HCT116 (cell line): ENCODE data around the gene GEMIN5. TPM values are rescaled to one million over a fixed set of nuclear protein-coding genes. Genes with fewer than 3 reads are reported as not detected.

Experiments
- ATAC-seq: fragments of 200-7000 bp; cut with Tn5 transposase; 2 replicates; pipeline ENCODE4 v1.9.1; 2020; ENCODE audit warnings: mild to moderate bottlenecking, moderate library complexity
- BruUV-seq: library from RNA; stranded (reverse); fragments of 400-500 nt; replicated peaks from 2 replicates; lab custom pipeline; 2021; lab: Mats Ljungman, UMichigan
- CTCF ChIA-PET: fragments of 300-600 bp; sonication (Branson Sonifier 250); formaldehyde crosslinking; loops from one replicate; lab custom pipeline; 2021; ENCODE audit warnings: antibody characterized with exemption; lab: Charles Lee
- POLR2A ChIA-PET: fragments of 300-600, 350-600 bp; sonication (Branson Sonifier 250); formaldehyde crosslinking; loops from one replicate; lab custom pipeline; 2021; ENCODE audit warnings: antibody characterized with exemption; lab: Charles Lee
- RAD21 ChIA-PET, 2 experiments: fragments of 300-600 bp; sonication (Branson Sonifier 250); formaldehyde crosslinking; loops; one replicate each; lab custom pipeline; 2023; ENCODE audit warnings: low total read pairs in 2 of 2; ENCODE audit not compliant: uncharacterized antibody in 2 of 2, unreplicated experiment in 2 of 2, low non-redundant PET in 1 of 2; lab: Charles Lee
- DNase-seq: peaks from one replicate; pipeline ENCODE4 v3.0.0-alpha.2; 2010; ENCODE audit warnings: low read depth, low spot score
- H2AFZ ChIP-seq: fragments of 200-600 bp; shearing (Covaris generic), sonication (generic); 2 replicates; pipeline ENCODE4 v1.6.1; 2017; ENCODE audit warnings: low read depth, mixed run types, mixed read lengths, antibody characterized with exemption, low read length; ENCODE audit not compliant: poor library complexity, severe bottlenecking
- H3K27ac ChIP-seq: 2 replicates; pipeline ENCODE4 v1.5.1; 2012; ENCODE audit warnings: low read depth, low read length
- H3K27me3 ChIP-seq: fragments of 200-600 bp; sonication (generic); 2 replicates; pipeline ENCODE4 v1.6.1; 2016; ENCODE audit warnings: mixed run types, low read length, mixed read lengths; ENCODE audit not compliant: insufficient read depth
- H3K36me3 ChIP-seq, 2 experiments: fragments of 200-500 bp in 1 of 2; fragments of 200-600 bp in 1 of 2; sonication (Bioruptor generic) in 1 of 2; sonication (generic) in 1 of 2; 2 replicates each; pipeline versions ENCODE4 v1.5.1 to v1.6.1; 2014 to 2016; ENCODE audit warnings: low read length in 2 of 2, inconsistent platforms in 1 of 2, mixed read lengths in 1 of 2, mixed run types in 1 of 2; ENCODE audit not compliant: insufficient read depth in 2 of 2, control insufficient read depth in 1 of 2
- H3K4me1 ChIP-seq, 2 experiments: fragments of 200-600 bp in 1 of 2; sonication (generic) in 1 of 2; 2 replicates each; pipeline versions ENCODE4 v1.5.1 to v1.6.1; 2012 to 2017; ENCODE audit warnings: low read length in 2 of 2, inconsistent platforms in 1 of 2, mild to moderate bottlenecking in 1 of 2, mixed read lengths in 1 of 2, mixed run types in 1 of 2, moderate library complexity in 1 of 2; ENCODE audit not compliant: insufficient read depth in 2 of 2, control insufficient read depth in 1 of 2
- H3K4me2 ChIP-seq: fragments of 200-600 bp; sonication (generic); 2 replicates; pipeline ENCODE4 v1.6.1; 2017; ENCODE audit warnings: mixed run types, low read length, mixed read lengths
- H3K4me3 ChIP-seq, 2 experiments: fragments of 200-600 bp in 1 of 2; sonication (generic) in 1 of 2; replicated peaks in 1 of 2; 2 replicates each; pipeline ENCODE4 v1.5.1; 2011 to 2016; ENCODE audit warnings: low read length in 2 of 2, control low read depth in 1 of 2, low read depth in 1 of 2, mild to moderate bottlenecking in 1 of 2, mixed read lengths in 1 of 2, mixed run types in 1 of 2
- H3K79me2 ChIP-seq: fragments of 200-600 bp; sonication (generic); 2 replicates; pipeline ENCODE4 v1.6.1; 2017; ENCODE audit warnings: mild to moderate bottlenecking, mixed run types, low read length, moderate library complexity, mixed read lengths; ENCODE audit not compliant: insufficient read depth
- H3K9ac ChIP-seq: fragments of 200-600 bp; sonication (generic); 2 replicates; pipeline ENCODE4 v1.6.1; 2016; ENCODE audit warnings: low read length, mixed read lengths
- H3K9me2 ChIP-seq: fragments of 200-600 bp; sonication (generic), shearing (Covaris generic); 2 replicates; pipeline ENCODE4 v1.6.1; 2017; ENCODE audit warnings: mixed run types, mild to moderate bottlenecking, moderate library complexity; ENCODE audit not compliant: insufficient read depth
- H3K9me3 ChIP-seq, 2 experiments: fragments of 200-500 bp in 1 of 2; fragments of 200-600 bp in 1 of 2; sonication (Bioruptor generic) in 1 of 2; sonication (generic) in 1 of 2; 2 replicates each; pipeline ENCODE4 v1.6.1; 2014 to 2017; ENCODE audit warnings: low read length in 2 of 2, mixed read lengths in 2 of 2, inconsistent platforms in 1 of 2, low read depth in 1 of 2, mild to moderate bottlenecking in 1 of 2, mixed run types in 1 of 2, moderate library complexity in 1 of 2; ENCODE audit not compliant: control insufficient read depth in 1 of 2, insufficient read depth in 1 of 2
- H4K20me1 ChIP-seq: fragments of 200-600 bp; sonication (generic), shearing (Covaris generic); 2 replicates; pipeline ENCODE4 v1.6.1; 2017; ENCODE audit warnings: mixed run types, mild to moderate bottlenecking, moderate library complexity; ENCODE audit not compliant: insufficient read depth
- CBX3 ChIP-seq: IDR thresholded peaks from 2 replicates; pipeline ENCODE4 v1.6.1; 2012; ENCODE audit warnings: low read depth
- EGR1 ChIP-seq: IDR thresholded peaks from 2 replicates; pipeline ENCODE4 v1.6.1; 2012; ENCODE audit warnings: low read depth
- EZH2phosphoT487 ChIP-seq: fragments of 200-600 bp; IDR thresholded peaks from 2 replicates; pipeline ENCODE4 v1.6.1; 2018; ENCODE audit warnings: antibody characterized with exemption, borderline replicate concordance
- JUND ChIP-seq: IDR thresholded peaks from 2 replicates; pipeline ENCODE4 v1.6.1; 2012
- RAD21 ChIP-seq: IDR thresholded peaks from 2 replicates; pipeline ENCODE4 v1.6.1; 2012; ENCODE audit warnings: low read depth, mild to moderate bottlenecking
- SIN3A ChIP-seq: IDR thresholded peaks from 2 replicates; pipeline ENCODE4 v1.6.1; 2012; ENCODE audit warnings: low read depth
- SRF ChIP-seq: IDR thresholded peaks from 2 replicates; pipeline ENCODE4 v1.6.1; 2012; ENCODE audit warnings: low read depth
- YY1 ChIP-seq: IDR thresholded peaks from 2 replicates; pipeline ENCODE4 v1.6.1; 2011; ENCODE audit warnings: low read length, low read depth, moderate library complexity, mild to moderate bottlenecking; ENCODE audit not compliant: insufficient replicate concordance; ENCODE audit errors: extremely low read depth
- intact Hi-C: fragments of 100-400 bp; cut with micrococcal nuclease; formaldehyde crosslinking; loops from 2 replicates; pipeline ENCODE4 v1.10.0; 2022
- total RNA-seq: library from RNA; stranded (reverse); gene quantifications from one replicate; pipeline ENCODE4 v1.2.1, GENCODE V29; 2021; ENCODE audit not compliant: unreplicated experiment
- TF ChIP-seq, protein P1 (sequence below): IDR thresholded peaks from 2 replicates; pipeline ENCODE4 v1.6.1; 2012; ENCODE audit warnings: low read depth
- TF ChIP-seq, protein P2 (sequence below): IDR thresholded peaks from 2 replicates; pipeline ENCODE4 v1.6.1; 2012

The GEMIN5 gene
- total RNA-seq, 1 experiment from 2014 or later: 35.9 TPM

DNA sequence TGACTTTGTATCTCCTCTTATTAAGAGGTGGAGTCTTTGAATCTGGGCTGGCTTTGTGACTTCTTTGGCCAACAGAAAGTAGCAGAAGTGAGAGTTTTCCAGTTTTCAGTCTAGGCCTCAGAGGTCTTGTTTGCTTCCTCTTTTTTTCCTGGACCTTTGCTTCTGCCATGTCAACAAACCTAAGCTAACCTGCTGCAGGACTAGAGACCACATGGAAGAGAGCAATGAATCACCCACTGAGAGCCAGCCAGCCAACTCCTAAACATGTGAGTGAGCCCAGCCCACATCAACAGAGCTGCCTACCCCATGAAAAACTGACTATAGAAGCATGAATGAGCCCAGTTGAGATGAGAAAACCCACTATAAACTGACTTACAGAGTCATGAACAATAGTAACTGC, 32.7 kb upstream of the GEMIN5 start:
- Histone ChIP-seq H3K4me3 (no peak overlapping the region), H4K20me1 (peaks cover 4% of the 10 kb centered on the region; the same call in 1 of the 2 replicates), H3K79me2 (no peaks in the 10 kb centered on the region), H3K9me3 (no peaks in the 10 kb centered on the region), H3K4me2 (no peak overlapping the region), H3K9me2 (no peaks in the 10 kb centered on the region), H3K36me3 (peaks cover 0 to 8% of the 10 kb centered on the region in 2 experiments; a peak in 1 of 4 replicates)
- ATAC-seq: no peak
- no TSS peak for BruUV-seq
- no peak for DNase-seq
- no peak for TF ChIP-seq JUND
- no peak for TF ChIP-seq SIN3A
- TF ChIP-seq EZH2phosphoT487: no peak
- TF ChIP-seq EGR1: no peak
- TF ChIP-seq, protein P1, sequence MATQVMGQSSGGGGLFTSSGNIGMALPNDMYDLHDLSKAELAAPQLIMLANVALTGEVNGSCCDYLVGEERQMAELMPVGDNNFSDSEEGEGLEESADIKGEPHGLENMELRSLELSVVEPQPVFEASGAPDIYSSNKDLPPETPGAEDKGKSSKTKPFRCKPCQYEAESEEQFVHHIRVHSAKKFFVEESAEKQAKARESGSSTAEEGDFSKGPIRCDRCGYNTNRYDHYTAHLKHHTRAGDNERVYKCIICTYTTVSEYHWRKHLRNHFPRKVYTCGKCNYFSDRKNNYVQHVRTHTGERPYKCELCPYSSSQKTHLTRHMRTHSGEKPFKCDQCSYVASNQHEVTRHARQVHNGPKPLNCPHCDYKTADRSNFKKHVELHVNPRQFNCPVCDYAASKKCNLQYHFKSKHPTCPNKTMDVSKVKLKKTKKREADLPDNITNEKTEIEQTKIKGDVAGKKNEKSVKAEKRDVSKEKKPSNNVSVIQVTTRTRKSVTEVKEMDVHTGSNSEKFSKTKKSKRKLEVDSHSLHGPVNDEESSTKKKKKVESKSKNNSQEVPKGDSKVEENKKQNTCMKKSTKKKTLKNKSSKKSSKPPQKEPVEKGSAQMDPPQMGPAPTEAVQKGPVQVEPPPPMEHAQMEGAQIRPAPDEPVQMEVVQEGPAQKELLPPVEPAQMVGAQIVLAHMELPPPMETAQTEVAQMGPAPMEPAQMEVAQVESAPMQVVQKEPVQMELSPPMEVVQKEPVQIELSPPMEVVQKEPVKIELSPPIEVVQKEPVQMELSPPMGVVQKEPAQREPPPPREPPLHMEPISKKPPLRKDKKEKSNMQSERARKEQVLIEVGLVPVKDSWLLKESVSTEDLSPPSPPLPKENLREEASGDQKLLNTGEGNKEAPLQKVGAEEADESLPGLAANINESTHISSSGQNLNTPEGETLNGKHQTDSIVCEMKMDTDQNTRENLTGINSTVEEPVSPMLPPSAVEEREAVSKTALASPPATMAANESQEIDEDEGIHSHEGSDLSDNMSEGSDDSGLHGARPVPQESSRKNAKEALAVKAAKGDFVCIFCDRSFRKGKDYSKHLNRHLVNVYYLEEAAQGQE: no peak
- no peak for TF ChIP-seq CBX3
- TF ChIP-seq RAD21: no peak
- no peak for TF ChIP-seq YY1
- TF ChIP-seq, protein P2, sequence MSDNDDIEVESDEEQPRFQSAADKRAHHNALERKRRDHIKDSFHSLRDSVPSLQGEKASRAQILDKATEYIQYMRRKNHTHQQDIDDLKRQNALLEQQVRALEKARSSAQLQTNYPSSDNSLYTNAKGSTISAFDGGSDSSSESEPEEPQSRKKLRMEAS: no peak
- no peak for TF ChIP-seq SRF
- TF ChIP-seq, all 23 proteins: peak for 0
- intact Hi-C loops: loop anchor here (10.0 kb wide), 1 partner anchor 1854 kb away; no protein-coding TSS in a partner anchor
- Histone ChIP-seq H3K9ac (no peak overlapping the region), H3K27ac (no peak overlapping the region), H2AFZ (no peak overlapping the region), H3K27me3 (no peaks in the 10 kb centered on the region), H3K4me1 (no peaks in the 10 kb centered on the region)
- ChIA-PET RAD21 (no interaction called here), POLR2A (no interaction called here), CTCF (no interaction called here)
